B cell (primary cell): ENCODE data around the gene LIPM.

Experiments used
- EZH2 ChIP-seq: IDR thresholded peaks from 2 replicates; pipeline ENCODE4 v1.6.1; 2012; ENCODE audit warnings: borderline replicate concordance, low read depth, mild to moderate bottlenecking, moderate library complexity, low read length; ENCODE audit not compliant: insufficient read depth, poor library complexity, severe bottlenecking
- TF ChIP-seq, protein P1 (sequence below): fragments of 200-600 bp; IDR thresholded peaks from one replicate; pipeline ENCODE4 v1.8.0; 2022; ENCODE audit warnings: antibody characterized with exemption, mild to moderate bottlenecking

- TF ChIP-seq, protein P1, sequence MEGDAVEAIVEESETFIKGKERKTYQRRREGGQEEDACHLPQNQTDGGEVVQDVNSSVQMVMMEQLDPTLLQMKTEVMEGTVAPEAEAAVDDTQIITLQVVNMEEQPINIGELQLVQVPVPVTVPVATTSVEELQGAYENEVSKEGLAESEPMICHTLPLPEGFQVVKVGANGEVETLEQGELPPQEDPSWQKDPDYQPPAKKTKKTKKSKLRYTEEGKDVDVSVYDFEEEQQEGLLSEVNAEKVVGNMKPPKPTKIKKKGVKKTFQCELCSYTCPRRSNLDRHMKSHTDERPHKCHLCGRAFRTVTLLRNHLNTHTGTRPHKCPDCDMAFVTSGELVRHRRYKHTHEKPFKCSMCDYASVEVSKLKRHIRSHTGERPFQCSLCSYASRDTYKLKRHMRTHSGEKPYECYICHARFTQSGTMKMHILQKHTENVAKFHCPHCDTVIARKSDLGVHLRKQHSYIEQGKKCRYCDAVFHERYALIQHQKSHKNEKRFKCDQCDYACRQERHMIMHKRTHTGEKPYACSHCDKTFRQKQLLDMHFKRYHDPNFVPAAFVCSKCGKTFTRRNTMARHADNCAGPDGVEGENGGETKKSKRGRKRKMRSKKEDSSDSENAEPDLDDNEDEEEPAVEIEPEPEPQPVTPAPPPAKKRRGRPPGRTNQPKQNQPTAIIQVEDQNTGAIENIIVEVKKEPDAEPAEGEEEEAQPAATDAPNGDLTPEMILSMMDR = no peak
- TF ChIP-seq EZH2 = no peak
Measured at GRCh38 chr10:88804083-88804812, 1.7 kb downstream of the LIPM start.
